CD8-positive, alpha-beta memory T cell (primary cell): ENCODE data around the gene SPAG17. TPM values are rescaled to one million over a fixed set of nuclear protein-coding genes. Genes with fewer than 3 reads are reported as not detected.

Experiments used
- CTCF ChIA-PET: fragments of 350-600 bp; sonication (Branson Sonifier 250); formaldehyde crosslinking; loops from one replicate; lab custom pipeline; 2021; ENCODE audit warnings: antibody characterized with exemption; lab: Charles Lee
- POLR2A ChIA-PET: fragments of 350-600 bp; sonication (Branson Sonifier 250); formaldehyde crosslinking; loops from one replicate; lab custom pipeline; 2021; ENCODE audit warnings: antibody characterized with exemption; lab: Charles Lee
- DNase-seq, 5 donors: peaks; one replicate each; pipeline versions ENCODE4 v3.0.0 to v3.0.0-alpha.2; 2020 to 2022; ENCODE audit warnings: mixed read lengths in 1 of 5
- H3K27ac ChIP-seq: one replicate; pipeline ENCODE4 v1.7.0; 2013; ENCODE audit warnings: low read depth, mild to moderate bottlenecking, low read length, moderate library complexity
- H3K27me3 ChIP-seq: 2 replicates; pipeline ENCODE4 v1.7.0; 2013; ENCODE audit warnings: low read length, mild to moderate bottlenecking; ENCODE audit not compliant: insufficient read depth, poor library complexity, severe bottlenecking
- H3K36me3 ChIP-seq: 2 replicates; pipeline ENCODE4 v1.7.0; 2013; ENCODE audit warnings: mild to moderate bottlenecking, low read length, moderate library complexity; ENCODE audit not compliant: insufficient read depth
- H3K4me1 ChIP-seq: 2 replicates; pipeline ENCODE4 v1.7.0; 2013; ENCODE audit warnings: mild to moderate bottlenecking, low read length, moderate library complexity; ENCODE audit not compliant: insufficient read depth
- H3K4me3 ChIP-seq: 2 replicates; pipeline ENCODE4 v1.7.0; 2013; ENCODE audit warnings: mild to moderate bottlenecking, low read length
- H3K9me3 ChIP-seq: 2 replicates; pipeline ENCODE4 v1.7.0; 2013; ENCODE audit warnings: mild to moderate bottlenecking, low read length
- H3K27ac Mint-ChIP-seq, 8 donors: one replicate each; pipeline ENCODE4 v1.8.0; 2020 to 2021; ENCODE audit warnings: mixed read lengths in 8 of 8, mild to moderate bottlenecking in 6 of 8, inconsistent platforms in 3 of 8, moderate library complexity in 3 of 8
- H3K27me3 Mint-ChIP-seq, 2 donors: one replicate each; pipeline ENCODE4 v1.8.0; 2020 to 2021; ENCODE audit warnings: mixed read lengths in 2 of 2, mild to moderate bottlenecking in 1 of 2, moderate library complexity in 1 of 2
- H3K36me3 Mint-ChIP-seq, 3 donors: one replicate each; pipeline ENCODE4 v1.8.0; 2020 to 2021; ENCODE audit warnings: mixed read lengths in 3 of 3, inconsistent platforms in 1 of 3, mild to moderate bottlenecking in 1 of 3
- H3K4me1 Mint-ChIP-seq, 3 donors: one replicate each; pipeline ENCODE4 v1.8.0; 2020 to 2021; ENCODE audit warnings: mixed read lengths in 3 of 3, inconsistent platforms in 1 of 3, mild to moderate bottlenecking in 1 of 3
- H3K4me3 Mint-ChIP-seq, 7 donors: one replicate each; pipeline ENCODE4 v1.8.0; 2020 to 2021; ENCODE audit warnings: mixed read lengths in 7 of 7, mild to moderate bottlenecking in 6 of 7, moderate library complexity in 4 of 7, inconsistent platforms in 2 of 7
- H3K9me3 Mint-ChIP-seq, 5 donors: one replicate each; pipeline ENCODE4 v1.8.0; 2020 to 2022; ENCODE audit warnings: mixed read lengths in 5 of 5, mild to moderate bottlenecking in 3 of 5, moderate library complexity in 2 of 5, inconsistent platforms in 1 of 5
- polyA plus RNA-seq: library from polyadenylated mRNA; unstranded; fragments of 300-500 nt; fragmentation: Illumina TruSeq; gene quantifications from one replicate; pipeline ENCODE4 v1.2.3, GENCODE V29; 2021
- total RNA-seq, 2 experiments: library from RNA; stranded (reverse); gene quantifications; one replicate each; pipeline ENCODE4 v1.2.3, GENCODE V29; 2021

SPAG17 gene
- total and polyA plus RNA-seq, 3 experiments from 2014 or later: not detected

GRCh38 chr1:118042501-118042900, 142.5 kb downstream of the SPAG17 start:
- H3K27ac Mint-ChIP-seq: peak overlapping the region in 1 of 8 donors; percentile 12

GRCh38 chr1:118039170-118039569, 145.9 kb downstream of the SPAG17 start:
- Histone ChIP-seq H3K27me3 (no peaks in the 10 kb centered on the region), H3K27ac (no peak overlapping the region), H3K36me3 (no peaks in the 10 kb centered on the region), H3K9me3 (no peaks in the 10 kb centered on the region), H3K4me3 (no peak overlapping the region), H3K4me1 (no peaks in the 10 kb centered on the region)
- DNase-seq: no peak
- H3K4me3 Mint-ChIP-seq: no peak overlapping the region
- ChIA-PET POLR2A (no interaction called here), CTCF (no interaction called here)
- no peaks in the 10 kb centered on the region for H3K36me3 Mint-ChIP-seq
- peaks cover 0 to 2% (median 0%) of the 10 kb centered on the region in 5 donors for H3K9me3 Mint-ChIP-seq
- H3K4me1 Mint-ChIP-seq: no peaks in the 10 kb centered on the region
- H3K27ac Mint-ChIP-seq: no peak overlapping the region
- H3K27me3 Mint-ChIP-seq: peaks cover 7% of the 10 kb centered on the region in 2 donors

More at GRCh38 chr1:118042501-118042900, 142.5 kb downstream of the SPAG17 start:
- Mint-ChIP-seq H3K9me3 (no peaks in the 10 kb centered on the region), H3K4me1 (no peaks in the 10 kb centered on the region), H3K27me3 (peaks cover 2 to 4% of the 10 kb centered on the region in 2 donors), H3K4me3 (no peak overlapping the region), H3K36me3 (no peaks in the 10 kb centered on the region)
- no peaks in the 10 kb centered on the region for H3K27me3 ChIP-seq
- CTCF ChIA-PET: no interaction called here
- H3K9me3 ChIP-seq: no peaks in the 10 kb centered on the region
- no peak for DNase-seq
- H3K27ac ChIP-seq: no peak overlapping the region
- H3K4me3 ChIP-seq: no peak overlapping the region
- no peaks in the 10 kb centered on the region for H3K4me1 ChIP-seq
- H3K36me3 ChIP-seq: no peaks in the 10 kb centered on the region
- POLR2A ChIA-PET: no interaction called here

DNA sequence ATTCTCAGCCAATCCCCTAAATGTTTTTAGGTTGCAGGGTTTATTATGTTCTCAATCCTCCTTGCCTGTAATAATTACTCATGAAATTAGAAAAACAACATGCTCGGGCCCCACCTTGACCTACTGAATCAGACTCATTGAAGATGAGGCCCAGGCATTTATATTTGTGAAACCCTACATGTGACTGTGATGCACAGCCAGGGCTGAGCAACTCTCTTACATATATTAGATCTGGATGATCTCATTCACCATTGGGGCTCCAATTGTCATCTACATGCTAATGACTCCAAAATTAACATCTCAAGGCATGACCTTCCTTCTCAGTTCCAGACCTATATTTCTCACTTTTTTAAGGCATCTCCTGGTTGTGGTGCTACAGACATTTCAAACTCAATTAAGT, 152.1 kb downstream of the SPAG17 start:
- CTCF ChIA-PET: no interaction called here
- Mint-ChIP-seq H3K27me3 (peaks cover 13 to 28% of the 10 kb centered on the region in 2 donors), H3K36me3 (no peaks in the 10 kb centered on the region)

GRCh38 chr1:118028267-118028666, 156.8 kb downstream of the SPAG17 start:
- no peaks in the 10 kb centered on the region for H3K4me1 ChIP-seq
- no peaks in the 10 kb centered on the region for H3K4me1 Mint-ChIP-seq
- no peaks in the 10 kb centered on the region for H3K27me3 ChIP-seq
- CTCF ChIA-PET: no interaction called here
- no peak overlapping the region for H3K27ac ChIP-seq
- POLR2A ChIA-PET: no interaction called here
- H3K4me3 Mint-ChIP-seq: peak overlapping the region in 1 of 7 donors; percentile 33
- peaks cover 0 to 9% (median 0%) of the 10 kb centered on the region in 5 donors for H3K9me3 Mint-ChIP-seq
- no peak for DNase-seq
- H3K4me3 ChIP-seq: no peak overlapping the region
- peaks cover 6 to 31% of the 10 kb centered on the region in 2 donors for H3K27me3 Mint-ChIP-seq
- peaks cover 0 to 2% (median 0%) of the 10 kb centered on the region in 3 donors for H3K36me3 Mint-ChIP-seq
- no peak overlapping the region for H3K27ac Mint-ChIP-seq
- H3K36me3 ChIP-seq: no peaks in the 10 kb centered on the region
- no peaks in the 10 kb centered on the region for H3K9me3 ChIP-seq

More for the DNA sequence above, 152.1 kb downstream of the SPAG17 start:
- no peak overlapping the region for H3K27ac ChIP-seq
- Mint-ChIP-seq H3K9me3 (peaks cover 0 to 12% (median 0%) of the 10 kb centered on the region in 5 donors), H3K4me1 (no peaks in the 10 kb centered on the region), H3K27ac (no peak overlapping the region), H3K4me3 (no peak overlapping the region)
- no peaks in the 10 kb centered on the region for H3K36me3 ChIP-seq
- POLR2A ChIA-PET: no interaction called here
- H3K4me1 ChIP-seq: no peaks in the 10 kb centered on the region
- H3K9me3 ChIP-seq: no peaks in the 10 kb centered on the region
- no peak overlapping the region for H3K4me3 ChIP-seq
- H3K27me3 ChIP-seq: no peaks in the 10 kb centered on the region
- DNase-seq: no peak

- Mint-ChIP-seq H3K4me3 (no peak overlapping the region), H3K27ac (no peak overlapping the region), H3K9me3 (no peaks in the 10 kb centered on the region), H3K4me1 (no peaks in the 10 kb centered on the region), H3K27me3 (peaks cover 6 to 18% of the 10 kb centered on the region in 2 donors), H3K36me3 (peaks cover 0 to 2% (median 0%) of the 10 kb centered on the region in 3 donors)
- H3K27me3 ChIP-seq: no peaks in the 10 kb centered on the region
- H3K27ac ChIP-seq: no peak overlapping the region
- no peaks in the 10 kb centered on the region for H3K36me3 ChIP-seq
- H3K4me3 ChIP-seq: no peak overlapping the region
- DNase-seq: no peak
- ChIA-PET POLR2A (no interaction called here), CTCF (no interaction called here)
- no peaks in the 10 kb centered on the region for H3K4me1 ChIP-seq
- H3K9me3 ChIP-seq: no peaks in the 10 kb centered on the region
Observed at GRCh38 chr1:118023199-118023598, 161.8 kb downstream of the SPAG17 start.

DNA sequence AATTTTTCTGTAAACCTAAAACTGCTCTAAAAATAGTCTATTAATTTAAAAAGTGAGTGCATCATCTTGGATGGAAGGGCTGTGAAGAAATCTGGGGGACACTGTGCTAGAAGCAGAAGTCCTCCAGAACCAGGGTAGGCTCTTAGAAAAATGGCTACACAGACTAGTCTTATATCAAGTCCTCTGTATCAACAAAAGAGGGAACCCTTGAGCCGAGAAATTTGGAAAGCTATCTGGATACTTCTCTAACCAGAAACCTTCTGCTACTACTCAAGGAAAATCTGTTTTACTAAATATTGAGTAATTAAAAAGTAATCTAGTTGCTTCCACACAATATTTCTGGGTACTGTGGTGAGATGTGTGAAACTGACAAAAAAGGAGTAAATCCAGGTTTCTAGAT, 163.4 kb downstream of the SPAG17 start:
- peaks cover 5 to 21% of the 10 kb centered on the region in 2 donors for H3K27me3 Mint-ChIP-seq
- no peaks in the 10 kb centered on the region for H3K9me3 Mint-ChIP-seq
- H3K4me1 Mint-ChIP-seq: no peaks in the 10 kb centered on the region
- Histone ChIP-seq H3K9me3 (no peaks in the 10 kb centered on the region), H3K36me3 (no peaks in the 10 kb centered on the region), H3K4me1 (no peaks in the 10 kb centered on the region), H3K4me3 (no peak overlapping the region), H3K27me3 (no peaks in the 10 kb centered on the region), H3K27ac (no peak overlapping the region)
- H3K27ac Mint-ChIP-seq: no peak overlapping the region
- ChIA-PET CTCF (no interaction called here), POLR2A (no interaction called here)
- no peak overlapping the region for H3K4me3 Mint-ChIP-seq
- DNase-seq: no peak
- H3K36me3 Mint-ChIP-seq: no peaks in the 10 kb centered on the region

GRCh38 chr1:118018060-118018459, 167.0 kb downstream of the SPAG17 start:
- no peaks in the 10 kb centered on the region for H3K4me1 ChIP-seq
- DNase-seq: no peak
- Mint-ChIP-seq H3K27ac (no peak overlapping the region), H3K4me1 (no peaks in the 10 kb centered on the region), H3K36me3 (no peaks in the 10 kb centered on the region), H3K4me3 (no peak overlapping the region), H3K9me3 (no peaks in the 10 kb centered on the region), H3K27me3 (peaks cover 4 to 34% of the 10 kb centered on the region in 2 donors)
- no peaks in the 10 kb centered on the region for H3K9me3 ChIP-seq
- no peaks in the 10 kb centered on the region for H3K27me3 ChIP-seq
- CTCF ChIA-PET: no interaction called here
- no peaks in the 10 kb centered on the region for H3K36me3 ChIP-seq
- H3K4me3 ChIP-seq: no peak overlapping the region
- no peak overlapping the region for H3K27ac ChIP-seq
- POLR2A ChIA-PET: no interaction called here

GRCh38 chr1:118013938-118014337, 171.1 kb downstream of the SPAG17 start:
- Mint-ChIP-seq H3K27me3 (peaks cover 7 to 52% of the 10 kb centered on the region in 2 donors), H3K36me3 (no peaks in the 10 kb centered on the region), H3K4me3 (no peak overlapping the region), H3K9me3 (no peaks in the 10 kb centered on the region), H3K4me1 (no peaks in the 10 kb centered on the region), H3K27ac (no peak overlapping the region)
- Histone ChIP-seq H3K4me3 (no peak overlapping the region), H3K4me1 (no peaks in the 10 kb centered on the region), H3K36me3 (no peaks in the 10 kb centered on the region), H3K27ac (no peak overlapping the region), H3K27me3 (peaks cover 5% of the 10 kb centered on the region), H3K9me3 (no peaks in the 10 kb centered on the region)
- ChIA-PET CTCF (no interaction called here), POLR2A (no interaction called here)
- no peak for DNase-seq
